ENCODE measurements around the gene VAV2. TPM values are rescaled to one million over a fixed set of nuclear protein-coding genes. Genes with fewer than 3 reads are reported as not detected.

Gene VAV2
- total and polyA plus RNA-seq, 2 of the 4 experiments (the other 2 are of a cell fraction) = 10.8 to 13.4 TPM

DNA sequence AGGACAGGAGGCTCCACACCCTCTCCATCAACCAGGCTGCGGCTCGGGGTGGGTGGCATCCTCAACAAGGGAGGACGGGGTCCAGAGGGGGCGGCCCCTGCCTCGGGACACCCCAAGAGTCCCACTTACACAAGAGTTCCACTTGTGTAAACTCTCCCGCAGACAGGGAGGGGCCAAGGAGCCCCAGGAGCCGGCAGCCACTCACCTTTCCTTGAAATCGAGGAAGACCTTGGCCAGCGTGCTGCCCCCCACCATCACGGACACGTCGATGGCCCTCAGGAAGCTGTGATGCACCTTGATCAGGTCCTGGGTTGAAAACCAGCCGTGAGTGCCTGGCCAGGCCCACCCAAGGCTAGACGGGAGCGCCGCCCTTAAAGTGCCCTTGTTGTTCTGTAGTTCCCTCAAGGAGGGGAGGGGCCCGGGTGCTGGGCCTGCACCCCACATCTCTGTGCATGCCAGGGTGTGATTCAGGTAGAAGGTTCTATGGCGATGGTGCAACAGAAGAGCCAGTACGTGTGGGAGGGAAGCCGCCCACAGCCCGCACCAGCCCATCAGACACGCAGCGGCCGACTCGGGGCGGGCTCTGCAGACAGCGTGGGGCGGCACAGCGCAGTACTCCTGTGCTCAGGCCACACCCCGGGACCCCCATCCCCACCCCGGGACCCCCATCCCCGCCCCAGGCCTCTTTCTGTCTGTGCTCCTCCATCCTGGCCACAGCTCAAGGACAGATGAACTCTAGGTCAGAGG is 186.1 kb downstream of the VAV2 start:
- Histone ChIP-seq H3K9ac (ENCODE audit: low read depth, low read length) (no peak overlapping the region), H3K4me3 (ENCODE audit: insufficient read depth, low read depth, low read length) (no peak overlapping the region), H2BK15ac (ENCODE audit: low read depth, low read length) (no peak overlapping the region), H2BK120ac (ENCODE audit: low read depth, low read length) (no peak overlapping the region), H2AFZ (replicated peaks; ENCODE audit: low read length, poor library complexity) (no peak overlapping the region), H2BK5ac (ENCODE audit: low read depth, low read length, poor library complexity, severe bottlenecking) (no peak overlapping the region), H3K9me1 (ENCODE audit: insufficient read depth, low read length) (0 out of 2 replicates have a peak, but pooled peaks cover 3% of the 10 kb centered on the region), H3K27ac (ENCODE audit: insufficient read depth, low read length) (no peak overlapping the region), H4K5ac (ENCODE audit: low read depth, low read length) (no peak overlapping the region), H3K4ac (ENCODE audit: low read depth, low read length) (no peak overlapping the region), H2AK9ac (replicated peaks; ENCODE audit: low read depth, low read length, poor library complexity) (no peak overlapping the region), H3K4me2 (ENCODE audit: low read depth, low read length) (no peak overlapping the region), H3K4me1 (ENCODE audit: control insufficient read depth, insufficient read depth, low read length) (peaks cover 3% of the 10 kb centered on the region), H3K79me1 (ENCODE audit: low read depth in 1 of 2, low read length in 2 of 2) (peaks cover 0 to 15% of the 10 kb centered on the region in 2 experiments; a peak in 1 of 4 replicates), H2BK20ac (ENCODE audit: low read depth, low read length) (no peak overlapping the region), H4K8ac (ENCODE audit: low read depth in 2 of 2, low read length in 2 of 2) (no peak overlapping the region), H3K56ac (ENCODE audit: extremely low read depth, insufficient read depth, low read length) (no peak overlapping the region), H3K36me3 (ENCODE audit: control insufficient read depth, insufficient read depth, low read length) (peaks cover 32% of the 10 kb centered on the region), H3K9me3 (ENCODE audit: control insufficient read depth, insufficient read depth, low read length) (no peaks in the 10 kb centered on the region), H3K18ac (ENCODE audit: low read depth, low read length) (no peak overlapping the region), H4K91ac (ENCODE audit: insufficient read depth, low read depth, low read length) (no peak overlapping the region), H3K27me3 (ENCODE audit: control insufficient read depth, insufficient read depth, low read length) (no peaks in the 10 kb centered on the region), H2AK5ac (ENCODE audit: low read depth, low read length) (no peak overlapping the region), H3K23ac (ENCODE audit: low read depth, low read length) (no peak overlapping the region), H4K20me1 (ENCODE audit: insufficient read depth, low read length) (peaks cover 12% of the 10 kb centered on the region), H3K14ac (replicated peaks; ENCODE audit: low read depth, low read length) (no peak overlapping the region)
- DNase-seq (no peak), ATAC-seq (ENCODE audit: low read depth) (no peak)
- in situ Hi-C loops (cut with MboI; ENCODE audit: low sequenced_read_pairs) = loop anchor here (25.0 kb wide), 1 partner anchor 606 kb away; no protein-coding TSS in a partner anchor
- intact Hi-C loops (cut with micrococcal nuclease) = no loop called here
- TF ChIP-seq RFX5 (IDR thresholded peaks at IDR 0.05; ENCODE audit: low read depth, low read length) (no peak), RCOR1 (IDR thresholded peaks at IDR 0.05; ENCODE audit: insufficient replicate concordance, low read length) (no peak)
- TF ChIP-seq, protein P1, sequence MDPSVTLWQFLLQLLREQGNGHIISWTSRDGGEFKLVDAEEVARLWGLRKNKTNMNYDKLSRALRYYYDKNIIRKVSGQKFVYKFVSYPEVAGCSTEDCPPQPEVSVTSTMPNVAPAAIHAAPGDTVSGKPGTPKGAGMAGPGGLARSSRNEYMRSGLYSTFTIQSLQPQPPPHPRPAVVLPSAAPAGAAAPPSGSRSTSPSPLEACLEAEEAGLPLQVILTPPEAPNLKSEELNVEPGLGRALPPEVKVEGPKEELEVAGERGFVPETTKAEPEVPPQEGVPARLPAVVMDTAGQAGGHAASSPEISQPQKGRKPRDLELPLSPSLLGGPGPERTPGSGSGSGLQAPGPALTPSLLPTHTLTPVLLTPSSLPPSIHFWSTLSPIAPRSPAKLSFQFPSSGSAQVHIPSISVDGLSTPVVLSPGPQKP (IDR thresholded peaks at IDR 0.05; ENCODE audit: borderline replicate concordance, low read depth, low read length) = no peak
- TF ChIP-seq, protein P2, sequence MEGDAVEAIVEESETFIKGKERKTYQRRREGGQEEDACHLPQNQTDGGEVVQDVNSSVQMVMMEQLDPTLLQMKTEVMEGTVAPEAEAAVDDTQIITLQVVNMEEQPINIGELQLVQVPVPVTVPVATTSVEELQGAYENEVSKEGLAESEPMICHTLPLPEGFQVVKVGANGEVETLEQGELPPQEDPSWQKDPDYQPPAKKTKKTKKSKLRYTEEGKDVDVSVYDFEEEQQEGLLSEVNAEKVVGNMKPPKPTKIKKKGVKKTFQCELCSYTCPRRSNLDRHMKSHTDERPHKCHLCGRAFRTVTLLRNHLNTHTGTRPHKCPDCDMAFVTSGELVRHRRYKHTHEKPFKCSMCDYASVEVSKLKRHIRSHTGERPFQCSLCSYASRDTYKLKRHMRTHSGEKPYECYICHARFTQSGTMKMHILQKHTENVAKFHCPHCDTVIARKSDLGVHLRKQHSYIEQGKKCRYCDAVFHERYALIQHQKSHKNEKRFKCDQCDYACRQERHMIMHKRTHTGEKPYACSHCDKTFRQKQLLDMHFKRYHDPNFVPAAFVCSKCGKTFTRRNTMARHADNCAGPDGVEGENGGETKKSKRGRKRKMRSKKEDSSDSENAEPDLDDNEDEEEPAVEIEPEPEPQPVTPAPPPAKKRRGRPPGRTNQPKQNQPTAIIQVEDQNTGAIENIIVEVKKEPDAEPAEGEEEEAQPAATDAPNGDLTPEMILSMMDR (conservative IDR thresholded peaks at IDR 0.05; ENCODE audit: low read depth, low read length) = no peak
- ChIA-PET POLR2A (ENCODE audit: unreplicated experiment) (no interaction called here), CTCF (interaction anchor here (0.6 kb wide), 1 partner anchor 200 kb away, joined by 3 read pairs; no protein-coding TSS in a partner anchor)
- dilution Hi-C loops (cut with HindIII; ENCODE audit: low sequenced_read_pairs, unreplicated experiment) = no loop called here
- no TSS peak for BruUV-seq (replicated peaks)
- 90% methylated on average over 15 of the region's 32 CpGs; no CpG with 5 or more reads in 1 of the 2 experiments for WGBS, 2 experiments (ENCODE audit: extremely low coverage in 2 of 2, insufficient read length in 1 of 2)
